ENCODE data around the gene CAMK1D. TPM values are rescaled to one million over a fixed set of nuclear protein-coding genes. Genes with fewer than 3 reads are reported as not detected.
"Not testable (repeated sequence)": the region's sequence is repeated elsewhere in the genome, so short reads cannot be mapped to it uniquely, and the experiment has no call there.

Gene CAMK1D
- total RNA-seq, 2 experiments from 2014 or later, result 15.4 to 15.5 TPM

DNA sequence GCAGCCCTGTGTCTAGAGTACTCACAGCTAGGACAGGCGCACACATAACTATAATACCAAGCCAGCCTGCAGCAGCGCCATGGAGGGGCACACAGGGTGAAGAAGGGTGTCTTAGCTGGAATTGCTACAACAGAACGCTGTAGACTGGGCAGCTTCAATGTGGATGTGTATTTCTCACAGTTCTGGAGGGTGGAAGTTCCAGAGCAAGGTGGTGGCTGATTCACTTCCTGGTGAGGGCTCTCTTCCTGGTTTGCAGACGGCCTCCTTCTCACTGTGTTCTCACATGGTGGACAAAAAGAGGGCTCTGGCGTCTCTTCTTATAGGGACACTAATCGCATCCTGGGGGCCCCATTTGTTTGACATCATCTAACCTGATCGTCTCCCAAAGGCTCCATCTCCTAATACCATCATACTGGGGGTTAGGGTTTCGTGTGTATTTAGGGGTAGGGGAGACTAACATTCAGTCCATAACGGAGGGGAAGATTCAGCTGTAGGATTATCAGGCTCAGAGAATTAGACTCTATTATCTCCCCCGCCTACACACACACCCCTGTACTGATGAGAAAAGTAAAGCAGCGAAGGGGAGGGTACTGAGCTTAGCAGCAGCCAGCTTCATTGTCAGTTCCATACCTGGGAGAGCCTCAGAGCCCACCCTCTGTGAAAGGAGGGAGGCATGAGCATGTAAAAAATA lies 363.1 kb downstream of the CAMK1D start:
- Mint-ChIP-seq H3K36me3 (ENCODE audit: low read depth) (no peaks in the 10 kb centered on the region), H3K27ac (no peak overlapping the region), H3K4me3 (no peak overlapping the region), H3K9me3 (no peaks in the 10 kb centered on the region), H3K27me3 (no peaks in the 10 kb centered on the region), H3K4me1 (peaks cover 44% of the 10 kb centered on the region)
- DNase-seq, result no peak
- POLR2A ChIA-PET, result no interaction called here
- CTCF ChIA-PET, result interaction anchor here (0.6 to 2.3 kb wide), 6 partner anchors 9 to 330 kb away, joined by 3 to 10 read pairs (median 5); no protein-coding TSS in a partner anchor

DNA sequence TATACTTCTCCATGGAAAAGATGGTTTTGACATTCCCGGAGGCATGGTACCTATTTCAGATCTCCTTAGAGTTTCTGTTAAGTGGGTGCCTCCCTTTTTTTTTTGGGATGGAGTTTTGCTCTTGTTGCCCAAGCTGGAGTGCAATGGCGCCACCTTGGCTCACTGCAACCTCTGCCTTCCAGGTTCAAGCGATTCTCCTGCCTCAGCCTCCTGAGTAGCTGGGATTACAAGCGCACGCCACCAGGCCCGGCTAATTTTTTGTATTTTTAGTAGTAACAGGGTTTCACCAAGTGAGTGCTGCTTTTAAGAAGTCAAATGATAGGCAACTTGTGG lies 363.6 kb downstream of the CAMK1D start:
- H3K36me3 Mint-ChIP-seq (ENCODE audit: low read depth); H3K27me3 Mint-ChIP-seq; DNase-seq; H3K9me3 Mint-ChIP-seq; POLR2A ChIA-PET; H3K4me3 Mint-ChIP-seq; H3K27ac Mint-ChIP-seq: not testable (repeated sequence)
- CTCF ChIA-PET, result interaction anchor here (0.6 kb wide), 2 partner anchors 10 to 330 kb away, joined by 3 to 5 read pairs; no protein-coding TSS in a partner anchor
- peaks cover 44% of the 10 kb centered on the region for H3K4me1 Mint-ChIP-seq

DNA sequence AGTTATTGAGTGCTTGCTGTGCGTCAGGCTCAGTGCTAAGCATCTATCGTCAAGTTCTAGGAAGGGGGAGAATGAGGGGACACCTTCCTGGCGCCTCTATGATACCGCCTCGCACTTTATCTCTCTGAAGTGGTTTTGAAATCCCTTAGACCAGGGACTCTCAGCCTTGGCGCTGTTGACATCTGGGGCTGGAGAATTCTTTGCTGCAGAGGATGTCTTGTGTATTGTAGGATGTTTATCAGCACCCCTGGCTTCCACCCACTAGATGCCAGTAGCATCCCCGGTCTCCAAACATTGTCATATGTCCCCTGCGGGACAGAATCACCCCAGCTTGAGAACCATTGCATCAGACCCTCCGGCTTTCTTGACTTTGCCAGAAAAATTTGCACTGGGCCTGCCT lies 366.7 kb downstream of the CAMK1D start:
- DNase-seq, result no peak
- Mint-ChIP-seq H3K36me3 (ENCODE audit: low read depth) (peaks cover 4% of the 10 kb centered on the region), H3K4me3 (no peak overlapping the region), H3K27ac (no peak overlapping the region), H3K9me3 (peaks cover 4% of the 10 kb centered on the region), H3K27me3 (no peaks in the 10 kb centered on the region), H3K4me1 (peaks cover 23% of the 10 kb centered on the region)
- CTCF ChIA-PET, result no interaction called here
- POLR2A ChIA-PET, result no interaction called here

DNA sequence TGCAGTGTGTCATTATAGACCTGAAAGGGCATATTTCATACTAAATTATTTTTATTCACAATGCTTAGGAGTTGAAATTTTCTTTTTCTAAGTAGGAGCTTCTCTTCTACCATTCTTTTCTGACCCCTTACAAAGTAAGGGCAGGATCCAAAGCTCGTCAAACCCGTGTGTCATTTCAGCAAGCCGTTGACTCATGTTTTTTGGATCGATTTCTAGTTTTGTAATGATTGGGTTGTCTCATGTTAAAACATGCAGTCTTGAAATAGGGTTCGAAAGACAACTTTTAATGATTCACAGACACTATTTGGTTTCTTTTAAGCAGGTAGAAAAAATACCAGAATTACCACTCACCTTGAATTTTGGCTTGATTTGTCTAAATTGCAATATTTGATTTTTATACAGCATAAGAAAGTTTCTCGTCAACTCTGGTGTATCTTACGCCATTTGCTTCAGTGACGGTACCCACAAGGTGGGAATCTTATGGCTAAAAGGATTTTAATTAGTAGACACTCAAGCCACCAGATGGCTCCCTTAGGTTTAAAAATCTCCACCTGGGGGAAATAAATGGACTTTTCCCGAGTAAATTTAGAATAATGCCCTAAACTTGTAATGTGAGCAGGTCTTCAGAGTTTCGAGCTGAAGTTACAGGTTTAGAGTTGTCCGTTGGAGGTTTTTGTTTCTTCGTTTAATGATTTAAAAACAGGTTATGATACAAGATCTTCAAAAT lies 368.8 kb downstream of the CAMK1D start:
- Mint-ChIP-seq H3K36me3 (ENCODE audit: low read depth) (peaks cover 4% of the 10 kb centered on the region), H3K4me3 (no peak overlapping the region), H3K27ac (no peak overlapping the region), H3K9me3 (peaks cover 4% of the 10 kb centered on the region), H3K27me3 (no peaks in the 10 kb centered on the region), H3K4me1 (peaks cover 9% of the 10 kb centered on the region)
- ChIA-PET POLR2A (no interaction called here), CTCF (interaction anchor here (0.6 to 1.4 kb wide), 5 partner anchors 10 to 398 kb away, joined by 3 to 4 read pairs (median 4); no protein-coding TSS in a partner anchor)
- DNase-seq, result no peak

DNA sequence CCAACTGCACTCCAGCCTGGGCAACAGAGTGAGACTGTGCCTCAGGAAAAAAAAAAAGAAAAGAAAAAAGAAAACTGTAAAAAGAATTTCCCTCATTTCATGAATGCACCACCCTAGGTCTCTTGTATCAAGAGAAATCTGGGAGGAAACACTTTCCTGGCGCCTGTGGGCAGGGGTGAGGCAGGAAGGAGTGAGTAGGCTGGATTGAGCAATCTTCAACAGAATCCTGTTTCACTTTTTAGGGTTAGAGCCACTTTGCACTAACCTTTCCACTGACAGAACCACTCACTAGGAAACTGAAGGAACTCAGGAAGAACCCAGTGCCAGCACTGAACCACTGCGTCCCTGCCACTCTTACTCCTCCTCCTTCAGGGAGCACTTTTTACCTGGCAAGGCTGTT lies 370.0 kb downstream of the CAMK1D start:
- peaks cover 4% of the 10 kb centered on the region for H3K9me3 Mint-ChIP-seq
- ChIA-PET POLR2A (no interaction called here), CTCF (interaction anchor here (0.8 kb wide), 1 partner anchor 9 kb away, joined by 3 read pairs; no protein-coding TSS in a partner anchor)
- no peak for DNase-seq
- H3K36me3 Mint-ChIP-seq (ENCODE audit: low read depth), result peaks cover 4% of the 10 kb centered on the region
- H3K4me1 Mint-ChIP-seq, result peaks cover 12% of the 10 kb centered on the region
- H3K27me3 Mint-ChIP-seq, result no peaks in the 10 kb centered on the region
- no peak overlapping the region for H3K4me3 Mint-ChIP-seq
- no peak overlapping the region for H3K27ac Mint-ChIP-seq

DNA sequence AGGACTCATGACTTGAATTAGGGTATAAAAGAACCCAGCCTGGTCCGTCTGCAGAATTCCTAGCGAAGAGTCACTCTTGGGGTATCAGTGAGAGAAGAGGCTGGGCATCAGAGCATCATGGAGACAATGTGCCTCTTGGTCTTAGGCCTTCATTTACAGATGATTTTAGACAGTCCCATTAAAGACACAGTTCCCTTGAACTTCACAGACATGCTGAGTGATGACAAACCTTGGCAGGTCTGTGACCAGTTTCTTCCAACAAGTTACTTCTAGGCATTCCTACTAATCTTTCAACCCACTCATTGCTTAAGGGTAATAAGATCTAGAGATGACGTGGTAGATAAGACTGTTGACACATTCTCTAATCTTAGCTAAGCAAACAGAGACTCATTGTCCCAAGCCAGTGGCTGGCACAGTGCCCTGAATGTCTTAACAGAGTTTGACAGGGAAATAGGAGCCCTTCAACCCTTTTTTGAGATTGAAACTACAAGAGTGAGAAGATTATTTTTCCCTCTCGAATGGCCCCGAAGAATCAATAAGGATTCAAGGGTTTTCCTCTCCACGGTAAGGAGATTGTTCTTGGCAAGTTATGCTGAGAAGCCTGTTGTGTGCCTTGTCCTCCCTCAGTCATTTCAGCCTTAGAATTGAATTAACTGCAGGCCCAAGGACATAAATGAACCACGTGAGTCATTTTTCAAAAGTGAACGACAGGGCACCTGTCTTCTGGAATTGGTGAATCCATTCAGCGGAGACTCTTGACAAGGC lies 371.1 kb downstream of the CAMK1D start:
- no peaks in the 10 kb centered on the region for H3K27me3 Mint-ChIP-seq
- ChIA-PET POLR2A (no interaction called here), CTCF (no interaction called here)
- no peak overlapping the region for H3K4me3 Mint-ChIP-seq
- no peak overlapping the region for H3K27ac Mint-ChIP-seq
- peaks cover 16% of the 10 kb centered on the region for H3K4me1 Mint-ChIP-seq
- no peak for DNase-seq
- peaks cover 4% of the 10 kb centered on the region for H3K36me3 Mint-ChIP-seq (ENCODE audit: low read depth)
- peaks cover 4% of the 10 kb centered on the region for H3K9me3 Mint-ChIP-seq

DNA sequence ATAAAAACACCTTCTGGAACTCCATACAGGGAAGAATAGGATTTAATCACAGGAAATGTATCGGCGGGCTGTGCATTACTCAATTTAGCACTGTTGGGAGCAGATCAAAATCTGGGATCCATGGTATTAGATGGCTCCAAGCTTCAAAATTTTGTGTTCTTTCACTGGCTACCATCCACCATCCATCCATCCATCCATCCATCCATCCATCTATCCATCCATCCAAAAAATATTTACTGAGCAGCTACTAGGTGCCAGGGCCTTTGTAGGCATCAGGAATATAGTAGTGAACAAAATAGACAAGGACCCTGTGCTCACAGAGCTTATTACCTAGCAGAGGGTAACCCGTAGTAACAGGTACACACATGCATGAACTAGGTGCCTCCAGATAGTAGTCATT lies 372.0 kb downstream of the CAMK1D start:
- Mint-ChIP-seq H3K9me3 (peaks cover 4% of the 10 kb centered on the region), H3K36me3 (ENCODE audit: low read depth) (peaks cover 4% of the 10 kb centered on the region), H3K4me1 (peaks cover 16% of the 10 kb centered on the region), H3K4me3 (no peak overlapping the region), H3K27ac (no peak overlapping the region), H3K27me3 (no peaks in the 10 kb centered on the region)
- DNase-seq, result no peak
- CTCF ChIA-PET, result no interaction called here
- POLR2A ChIA-PET, result no interaction called here

DNA sequence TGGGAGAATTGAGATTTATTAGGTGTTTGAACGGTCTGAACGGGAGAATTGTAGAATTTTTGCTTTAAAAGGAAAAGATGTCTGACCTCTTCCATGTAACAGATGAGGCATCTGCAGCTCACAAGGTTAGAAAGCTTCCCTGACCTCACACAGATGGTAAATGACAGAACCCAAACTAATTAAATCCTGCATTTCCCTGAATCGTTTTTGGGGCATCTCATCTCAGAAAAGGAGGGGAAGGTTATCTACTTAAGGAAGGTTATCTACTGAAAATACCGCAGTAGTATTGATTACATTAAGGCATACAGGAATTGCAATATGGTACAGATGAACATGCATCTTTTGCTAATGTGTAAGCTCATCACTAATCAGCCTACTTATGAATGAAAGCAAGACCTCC lies 373.9 kb downstream of the CAMK1D start:
- no peak for DNase-seq
- H3K27me3 Mint-ChIP-seq, result no peaks in the 10 kb centered on the region
- ChIA-PET POLR2A (no interaction called here), CTCF (interaction anchor here (1.3 kb wide), 1 partner anchor 10 kb away, joined by 5 read pairs; no protein-coding TSS in a partner anchor)
- peaks cover 4% of the 10 kb centered on the region for H3K9me3 Mint-ChIP-seq
- peaks cover 23% of the 10 kb centered on the region for H3K4me1 Mint-ChIP-seq
- H3K27ac Mint-ChIP-seq, result no peak overlapping the region
- H3K4me3 Mint-ChIP-seq, result no peak overlapping the region
- peaks cover 4% of the 10 kb centered on the region for H3K36me3 Mint-ChIP-seq (ENCODE audit: low read depth)

DNA sequence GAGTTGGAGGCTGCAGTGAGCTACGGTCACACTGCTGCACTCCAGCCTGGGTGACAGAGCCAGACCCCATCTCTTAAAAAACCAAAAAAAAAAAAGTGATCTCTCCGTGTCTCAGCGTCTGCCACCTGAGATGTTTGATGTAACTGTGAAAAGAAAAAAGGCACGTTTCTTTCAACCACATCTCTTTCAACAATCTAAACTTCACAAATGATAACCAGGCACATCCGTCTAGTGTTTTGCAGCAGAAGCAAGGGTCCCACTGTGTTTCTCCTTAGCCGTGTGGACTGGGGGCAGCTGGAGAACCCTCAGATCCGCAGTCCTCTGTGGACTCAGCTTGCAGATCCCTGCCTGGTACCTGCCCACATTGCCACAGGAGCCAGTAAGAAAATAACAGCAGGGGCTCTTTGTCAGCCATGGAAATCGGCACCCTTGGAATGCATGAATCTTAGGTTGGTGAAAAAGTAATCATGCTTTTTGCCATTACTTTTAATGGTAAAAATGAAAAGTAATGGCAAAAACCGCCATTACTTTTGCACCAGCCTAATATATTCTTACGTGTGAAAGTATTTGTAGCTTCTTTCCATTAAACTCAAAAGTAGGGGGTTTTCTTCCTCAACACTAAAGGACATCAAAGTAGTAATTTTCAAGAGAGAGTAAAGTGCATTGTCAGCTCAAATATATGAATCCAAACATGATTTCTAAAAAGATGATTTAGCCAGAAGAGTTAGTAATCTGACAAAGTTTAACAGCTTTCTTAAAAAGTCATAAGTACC lies 375.6 kb downstream of the CAMK1D start:
- no peak for DNase-seq
- no peaks in the 10 kb centered on the region for H3K9me3 Mint-ChIP-seq

DNA sequence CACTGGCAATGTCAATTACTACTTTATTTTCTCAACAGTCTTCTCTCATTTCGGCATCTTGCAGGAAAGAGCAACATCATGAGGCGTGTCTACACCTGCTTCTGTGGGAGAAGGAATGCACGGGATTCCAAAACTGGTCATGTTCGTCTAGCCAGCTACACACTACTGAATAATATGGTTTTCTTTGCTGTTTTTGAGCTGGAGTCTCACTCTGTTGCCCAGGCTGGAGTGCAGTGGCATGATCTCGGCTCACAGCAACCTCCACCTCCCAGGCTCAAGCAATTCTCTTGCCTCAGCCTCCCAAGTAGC lies 376.2 kb downstream of the CAMK1D start:
- Mint-ChIP-seq H3K4me1 (peaks cover 15% of the 10 kb centered on the region), H3K27ac (peak overlapping the region; percentile 6)
- DNase-seq; H3K4me3 Mint-ChIP-seq; POLR2A ChIA-PET; H3K27me3 Mint-ChIP-seq; H3K36me3 Mint-ChIP-seq (ENCODE audit: low read depth); H3K9me3 Mint-ChIP-seq: not testable (repeated sequence)
- CTCF ChIA-PET, result interaction anchor here (0.6 to 1.6 kb wide), 3 partner anchors 11 to 25 kb away, joined by 3 to 10 read pairs (median 3); no protein-coding TSS in a partner anchor

More for the DNA sequence above, 375.6 kb downstream of the CAMK1D start:
- no peak overlapping the region for H3K4me3 Mint-ChIP-seq
- peak overlapping the region; percentile 6 for H3K27ac Mint-ChIP-seq
- no peaks in the 10 kb centered on the region for H3K36me3 Mint-ChIP-seq (ENCODE audit: low read depth)
- H3K4me1 Mint-ChIP-seq, result peaks cover 15% of the 10 kb centered on the region
- H3K27me3 Mint-ChIP-seq, result no peaks in the 10 kb centered on the region
- ChIA-PET POLR2A (no interaction called here), CTCF (interaction anchor here (0.6 to 1.6 kb wide), 4 partner anchors 10 to 35 kb away, joined by 3 to 10 read pairs (median 3); no protein-coding TSS in a partner anchor)

DNA sequence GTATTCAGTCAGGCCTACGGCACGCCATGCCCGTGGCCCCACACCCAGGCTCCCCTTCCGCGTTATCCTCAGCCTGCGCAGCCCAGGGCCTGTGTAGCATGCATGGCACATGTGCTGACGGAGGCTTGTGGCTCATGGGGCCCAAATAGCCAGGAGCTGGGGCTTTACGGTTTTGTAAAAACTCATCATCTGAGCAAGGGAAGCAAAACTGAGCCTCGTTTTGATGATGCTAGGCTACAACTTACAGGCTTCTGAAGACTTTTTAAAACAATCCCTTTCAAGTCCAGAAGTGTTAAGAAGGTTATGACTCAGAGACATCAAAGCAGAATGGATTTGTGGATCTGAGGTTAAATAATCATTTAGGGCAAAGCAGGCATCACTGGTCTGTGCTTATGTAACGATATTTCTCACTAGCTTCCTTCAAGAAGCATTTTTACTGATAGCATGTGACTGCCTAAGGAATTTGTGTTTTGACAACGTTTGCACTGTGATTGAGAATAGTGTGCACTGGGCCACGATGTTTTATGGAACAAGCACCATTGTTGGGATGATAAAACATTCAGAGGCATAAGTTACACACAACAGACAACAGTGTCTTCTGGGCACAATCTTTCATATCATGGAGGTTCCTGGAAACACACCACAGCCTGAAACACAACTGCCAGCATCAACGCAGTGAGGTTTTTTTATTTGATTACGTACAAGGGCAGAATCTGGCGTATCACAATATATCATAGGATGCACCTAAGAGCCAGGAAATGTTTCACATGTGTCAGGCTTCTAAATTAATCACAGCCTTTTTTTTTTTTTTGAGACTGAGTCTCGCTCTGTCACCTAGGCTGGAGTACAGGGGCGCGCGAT lies 377.9 kb downstream of the CAMK1D start:
- Mint-ChIP-seq H3K36me3 (ENCODE audit: low read depth) (no peaks in the 10 kb centered on the region), H3K27me3 (no peaks in the 10 kb centered on the region), H3K9me3 (no peaks in the 10 kb centered on the region), H3K4me1 (peaks cover 15% of the 10 kb centered on the region), H3K4me3 (no peak overlapping the region), H3K27ac (no peak overlapping the region)
- ChIA-PET POLR2A (no interaction called here), CTCF (no interaction called here)
- peak; percentile 12 for DNase-seq

DNA sequence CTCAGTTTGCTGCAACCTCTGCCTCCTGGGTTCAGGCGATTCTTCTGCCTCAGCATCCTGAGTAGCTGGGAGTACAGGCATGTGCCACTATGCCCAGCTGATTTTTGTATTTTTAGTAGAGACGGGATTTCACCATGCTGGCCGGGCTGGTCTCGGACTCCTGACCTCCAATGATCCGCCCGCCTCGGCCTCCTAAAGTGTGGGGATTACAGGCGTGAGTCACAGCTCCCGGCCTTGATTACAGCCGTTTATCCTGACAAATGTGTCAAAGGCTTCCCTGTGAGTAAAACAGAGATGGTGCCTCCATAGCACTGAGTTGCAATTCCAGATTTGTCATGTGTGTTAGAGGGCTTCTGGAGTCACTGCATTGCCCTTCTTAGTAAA lies 378.5 kb downstream of the CAMK1D start:
- no peak overlapping the region for H3K27ac Mint-ChIP-seq
- DNase-seq, result no peak
- H3K9me3 Mint-ChIP-seq, result no peaks in the 10 kb centered on the region
- POLR2A ChIA-PET, result no interaction called here
- H3K27me3 Mint-ChIP-seq, result no peaks in the 10 kb centered on the region
- H3K4me3 Mint-ChIP-seq, result no peak overlapping the region
- CTCF ChIA-PET, result no interaction called here
- no peaks in the 10 kb centered on the region for H3K36me3 Mint-ChIP-seq (ENCODE audit: low read depth)
- peaks cover 15% of the 10 kb centered on the region for H3K4me1 Mint-ChIP-seq
